Activated naive CD8-positive, alpha-beta T cell treated with anti-CD3 and anti-CD28 coated beads, Interleukin-2, amount 50 U/mL, for 24 hours (primary cell): ENCODE results near the gene MAN1C1.
A peak's percentile ranks its signal among the peaks of the same experiment; 100 is the strongest.
"Not testable (repeated sequence)": the region's sequence is repeated elsewhere in the genome, so short reads cannot be mapped to it uniquely, and the experiment has no call there.

Experiments used
- ATAC-seq: fragments of 150-1000 bp; cut with Tn5 transposase; one replicate; pipeline ENCODE4 v1.10.0; 2021
- DNase-seq: peaks from one replicate; pipeline ENCODE4 v3.0.0; 2021
- H3K27ac Mint-ChIP-seq: one replicate; pipeline ENCODE4 v1.8.0; 2021; ENCODE audit warnings: mild to moderate bottlenecking, mixed read lengths
- H3K27me3 Mint-ChIP-seq: one replicate; pipeline ENCODE4 v1.8.0; 2021; ENCODE audit warnings: mixed read lengths
- H3K36me3 Mint-ChIP-seq: one replicate; pipeline ENCODE4 v1.8.0; 2021; ENCODE audit warnings: low read depth, mixed read lengths
- H3K4me1 Mint-ChIP-seq: one replicate; pipeline ENCODE4 v1.8.0; 2021; ENCODE audit warnings: mixed read lengths
- H3K4me3 Mint-ChIP-seq: one replicate; pipeline ENCODE4 v1.8.0; 2021; ENCODE audit warnings: mild to moderate bottlenecking, moderate library complexity, mixed read lengths
- H3K9me3 Mint-ChIP-seq: one replicate; pipeline ENCODE4 v1.8.0; 2021; ENCODE audit warnings: mixed read lengths

The MAN1C1 gene

GRCh38 chr1:25729790-25730644, 113.4 kb downstream of the MAN1C1 start:
- H3K27ac Mint-ChIP-seq = no peak overlapping the region
- H3K27me3 Mint-ChIP-seq = peaks cover 45% of the 10 kb centered on the region
- peak; percentile 5 for ATAC-seq
- no peak for DNase-seq
- peaks cover 25% of the 10 kb centered on the region for H3K4me1 Mint-ChIP-seq
- H3K4me3 Mint-ChIP-seq = peak overlapping the region; percentile 64
- peaks cover 2% of the 10 kb centered on the region for H3K36me3 Mint-ChIP-seq
- no peaks in the 10 kb centered on the region for H3K9me3 Mint-ChIP-seq

- peaks cover 41% of the 10 kb centered on the region for H3K27me3 Mint-ChIP-seq
- H3K4me3 Mint-ChIP-seq = peak overlapping the region; percentile 64
- H3K9me3 Mint-ChIP-seq = no peaks in the 10 kb centered on the region
- H3K27ac Mint-ChIP-seq = peak overlapping the region; percentile 93
- no peak for DNase-seq
- ATAC-seq = no peak
- peaks cover 2% of the 10 kb centered on the region for H3K36me3 Mint-ChIP-seq
- H3K4me1 Mint-ChIP-seq = peaks cover 25% of the 10 kb centered on the region
Measured at GRCh38 chr1:25731148-25731547, 114.6 kb downstream of the MAN1C1 start.

GRCh38 chr1:25731626-25732370, 115.2 kb downstream of the MAN1C1 start:
- no peak overlapping the region for H3K27ac Mint-ChIP-seq
- DNase-seq (no peak), ATAC-seq (no peak)
- peaks cover 25% of the 10 kb centered on the region for H3K4me1 Mint-ChIP-seq
- H3K9me3 Mint-ChIP-seq = no peaks in the 10 kb centered on the region
- peaks cover 2% of the 10 kb centered on the region for H3K36me3 Mint-ChIP-seq
- H3K4me3 Mint-ChIP-seq = no peak overlapping the region
- peaks cover 37% of the 10 kb centered on the region for H3K27me3 Mint-ChIP-seq

GRCh38 chr1:25732821-25733220, 116.2 kb downstream of the MAN1C1 start:
- no peak overlapping the region for H3K27ac Mint-ChIP-seq
- H3K4me1 Mint-ChIP-seq = peaks cover 25% of the 10 kb centered on the region
- DNase-seq = no peak
- peaks cover 31% of the 10 kb centered on the region for H3K27me3 Mint-ChIP-seq
- no peaks in the 10 kb centered on the region for H3K9me3 Mint-ChIP-seq
- no peak overlapping the region for H3K4me3 Mint-ChIP-seq
- peaks cover 2% of the 10 kb centered on the region for H3K36me3 Mint-ChIP-seq
- ATAC-seq = no peak

- DNase-seq = no peak
- peaks cover 2% of the 10 kb centered on the region for H3K36me3 Mint-ChIP-seq
- no peaks in the 10 kb centered on the region for H3K9me3 Mint-ChIP-seq
- H3K4me1 Mint-ChIP-seq = peaks cover 24% of the 10 kb centered on the region
- H3K4me3 Mint-ChIP-seq = no peak overlapping the region
- no peak overlapping the region for H3K27ac Mint-ChIP-seq
- H3K27me3 Mint-ChIP-seq = peaks cover 27% of the 10 kb centered on the region
- ATAC-seq = no peak
Measured at GRCh38 chr1:25733271-25733670, 116.7 kb downstream of the MAN1C1 start.

- not testable (repeated sequence) for H3K9me3 Mint-ChIP-seq, H3K36me3 Mint-ChIP-seq, H3K4me3 Mint-ChIP-seq, ATAC-seq, H3K27ac Mint-ChIP-seq, DNase-seq
- H3K4me1 Mint-ChIP-seq = peaks cover 21% of the 10 kb centered on the region
- H3K27me3 Mint-ChIP-seq = peaks cover 20% of the 10 kb centered on the region
Measured at GRCh38 chr1:25734991-25735390, 118.4 kb downstream of the MAN1C1 start.

- no peak for DNase-seq
- Mint-ChIP-seq H3K4me1 (peaks cover 10% of the 10 kb centered on the region), H3K27me3 (peaks cover 17% of the 10 kb centered on the region), H3K27ac (no peak overlapping the region), H3K36me3 (no peaks in the 10 kb centered on the region), H3K9me3 (no peaks in the 10 kb centered on the region), H3K4me3 (no peak overlapping the region)
- ATAC-seq = no peak
Measured at GRCh38 chr1:25735956-25736529, 119.5 kb downstream of the MAN1C1 start.

GRCh38 chr1:25737130-25737529, 120.5 kb downstream of the MAN1C1 start:
- H3K27me3 Mint-ChIP-seq = peaks cover 12% of the 10 kb centered on the region
- H3K27ac Mint-ChIP-seq = no peak overlapping the region
- no peak for ATAC-seq
- no peaks in the 10 kb centered on the region for H3K9me3 Mint-ChIP-seq
- peaks cover 5% of the 10 kb centered on the region for H3K4me1 Mint-ChIP-seq
- H3K36me3 Mint-ChIP-seq = no peaks in the 10 kb centered on the region
- no peak overlapping the region for H3K4me3 Mint-ChIP-seq
- DNase-seq = no peak

- DNase-seq (no peak), ATAC-seq (no peak)
- Mint-ChIP-seq H3K4me3 (no peak overlapping the region), H3K27ac (no peak overlapping the region), H3K9me3 (no peaks in the 10 kb centered on the region), H3K36me3 (no peaks in the 10 kb centered on the region), H3K4me1 (peaks cover 5% of the 10 kb centered on the region), H3K27me3 (peaks cover 3% of the 10 kb centered on the region)
Measured at GRCh38 chr1:25738499-25738898, 121.9 kb downstream of the MAN1C1 start.

GRCh38 chr1:25739341-25739740, 122.8 kb downstream of the MAN1C1 start:
- H3K27ac Mint-ChIP-seq = no peak overlapping the region
- no peak overlapping the region for H3K4me3 Mint-ChIP-seq
- peaks cover 3% of the 10 kb centered on the region for H3K27me3 Mint-ChIP-seq
- H3K36me3 Mint-ChIP-seq = no peaks in the 10 kb centered on the region
- H3K9me3 Mint-ChIP-seq = no peaks in the 10 kb centered on the region
- DNase-seq = no peak
- peaks cover 5% of the 10 kb centered on the region for H3K4me1 Mint-ChIP-seq
- ATAC-seq = no peak

- H3K27ac Mint-ChIP-seq = no peak overlapping the region
- DNase-seq = no peak
- no peaks in the 10 kb centered on the region for H3K36me3 Mint-ChIP-seq
- H3K27me3 Mint-ChIP-seq = peaks cover 3% of the 10 kb centered on the region
- ATAC-seq = no peak
- H3K9me3 Mint-ChIP-seq = no peaks in the 10 kb centered on the region
- H3K4me3 Mint-ChIP-seq = no peak overlapping the region
- H3K4me1 Mint-ChIP-seq = peaks cover 5% of the 10 kb centered on the region
Measured at GRCh38 chr1:25740071-25740470, 123.5 kb downstream of the MAN1C1 start.

- H3K36me3 Mint-ChIP-seq = no peaks in the 10 kb centered on the region
- H3K4me1 Mint-ChIP-seq = peaks cover 5% of the 10 kb centered on the region
Measured at GRCh38 chr1:25742316-25742715, 125.7 kb downstream of the MAN1C1 start.

GRCh38 chr1:25743164-25744139, 126.9 kb downstream of the MAN1C1 start:
- no peaks in the 10 kb centered on the region for H3K9me3 Mint-ChIP-seq
- no peak for DNase-seq
- H3K27ac Mint-ChIP-seq = no peak overlapping the region
- H3K36me3 Mint-ChIP-seq = no peaks in the 10 kb centered on the region
- ATAC-seq = no peak
- peaks cover 3% of the 10 kb centered on the region for H3K27me3 Mint-ChIP-seq
- H3K4me1 Mint-ChIP-seq = peaks cover 2% of the 10 kb centered on the region
- no peak overlapping the region for H3K4me3 Mint-ChIP-seq

More at GRCh38 chr1:25742316-25742715, 125.7 kb downstream of the MAN1C1 start:
- Mint-ChIP-seq H3K27me3 (peaks cover 3% of the 10 kb centered on the region), H3K9me3 (no peaks in the 10 kb centered on the region), H3K4me3 (no peak overlapping the region), H3K27ac (no peak overlapping the region)
- ATAC-seq (no peak), DNase-seq (no peak)

- H3K27ac Mint-ChIP-seq = no peak overlapping the region
- ATAC-seq = no peak
- peaks cover 3% of the 10 kb centered on the region for H3K27me3 Mint-ChIP-seq
- H3K4me1 Mint-ChIP-seq = peaks cover 2% of the 10 kb centered on the region
- no peak for DNase-seq
- H3K36me3 Mint-ChIP-seq = no peaks in the 10 kb centered on the region
- no peaks in the 10 kb centered on the region for H3K9me3 Mint-ChIP-seq
- no peak overlapping the region for H3K4me3 Mint-ChIP-seq
Measured at GRCh38 chr1:25744140-25744581, 127.6 kb downstream of the MAN1C1 start.
